BLaER1 treated with 17β-estradiol and CSF1 and Interleukin-3, amounts not matched to agents 10 nM and 100 nM (cell line): ENCODE data around the gene RASL11A.
"Not testable (repeated sequence)": the region's sequence is repeated elsewhere in the genome, so short reads cannot be mapped to it uniquely, and the experiment has no call there.

Experiments used
- H3K27ac ChIP-seq, 11 experiments: shearing (Covaris generic); formaldehyde crosslinking; 2 replicates each; pipeline ENCODE4 v1.8.1; 2022
- H3K27me3 ChIP-seq, 11 experiments: shearing (Covaris generic); formaldehyde crosslinking; 2 replicates each; pipeline ENCODE4 v1.8.1; 2022
- H3K36me3 ChIP-seq, 11 experiments: shearing (Covaris generic); formaldehyde crosslinking; 2 replicates each; pipeline ENCODE4 v1.8.1; 2022
- H3K4me1 ChIP-seq, 10 experiments: shearing (Covaris generic); formaldehyde crosslinking; 2 replicates each; pipeline ENCODE4 v1.8.1; 2022
- H3K4me2 ChIP-seq, 11 experiments: shearing (Covaris generic); formaldehyde crosslinking; 2 replicates each; pipeline ENCODE4 v1.8.1; 2022
- H3K4me3 ChIP-seq, 10 experiments: shearing (Covaris generic); formaldehyde crosslinking; 2 replicates each; pipeline ENCODE4 v1.8.1; 2022
- H3K9ac ChIP-seq, 11 experiments: shearing (Covaris generic); formaldehyde crosslinking; 2 replicates each; pipeline ENCODE4 v1.8.1; 2022
- H3K9me3 ChIP-seq, 11 experiments: shearing (Covaris generic); formaldehyde crosslinking; replicated peaks in 1 of 11; 2 replicates each; pipeline ENCODE4 v1.8.1; 2022
- H4K20me1 ChIP-seq, 11 experiments: shearing (Covaris generic); formaldehyde crosslinking; 2 replicates each; pipeline ENCODE4 v1.8.1; 2022
- Cebpa-rat ChIP-seq, 11 experiments: shearing (Covaris generic); IDR thresholded peaks; 2 replicates each; pipeline ENCODE4 v1.8.1; 2022

RASL11A gene

GRCh38 chr13:27270594-27271520 is at the start of gene RASL11A:
TSS of gene RASL11A (plus strand) at chr13:27270830. CDS start at chr13:27270945, 115 bp downstream.
- peaks cover 0 to 15% (median 7%) of the 10 kb centered on the region in 11 experiments; a peak in 8 of 22 replicates for H3K27me3 ChIP-seq
- peak within 1 kb of the TSS; percentile 77 to 97 (median 92) for H3K4me2 ChIP-seq
- peaks cover 0 to 5% (median 0%) of the 10 kb centered on the region in 11 experiments; a peak in 2 of 22 replicates for H4K20me1 ChIP-seq
- H3K36me3 ChIP-seq: peaks cover 0 to 3% (median 0%) of the 10 kb centered on the region in 11 experiments; a peak in 1 of 22 replicates
- peak within 1 kb of the TSS in 10 of 11 experiments; percentile 20 to 73 (median 48); a peak in 16 of 22 replicates for H3K27ac ChIP-seq
- TF ChIP-seq Cebpa-rat (IDR thresholded peaks at IDR 0.05): no peak
- peak within 1 kb of the TSS; percentile 65 to 84 (median 78) for H3K9ac ChIP-seq
- H3K4me1 ChIP-seq: peaks cover 0 to 32% (median 8%) of the 10 kb centered on the region in 10 experiments; a peak in 13 of 20 replicates
- no peaks in the 10 kb centered on the region for H3K9me3 ChIP-seq
- H3K4me3 ChIP-seq: peak within 1 kb of the TSS; percentile 63 to 86 (median 77)

- H3K4me3 ChIP-seq, H3K4me2 ChIP-seq, H3K27me3 ChIP-seq, H3K27ac ChIP-seq, H3K36me3 ChIP-seq, H4K20me1 ChIP-seq, H3K9ac ChIP-seq: not testable (repeated sequence)
- Histone ChIP-seq H3K9me3 (peaks cover 4 to 23% (median 18%) of the 10 kb centered on the region in 11 experiments; a peak in 20 of 22 replicates), H3K4me1 (peaks cover 2 to 28% (median 8%) of the 10 kb centered on the region in 10 experiments; a peak in 16 of 20 replicates)
Observed at GRCh38 chr13:27222100-27222499, 48.5 kb upstream of the RASL11A start.

- H3K27ac ChIP-seq: no peak overlapping the region
- peak overlapping the region in 7 of 11 experiments; percentile 1 to 45 (median 28); a peak in 11 of 22 replicates for H3K4me2 ChIP-seq
- H3K4me3 ChIP-seq: no peak overlapping the region
- no peak overlapping the region for H3K9ac ChIP-seq
- no peaks in the 10 kb centered on the region for H3K27me3 ChIP-seq
- no peak for TF ChIP-seq Cebpa-rat (IDR thresholded peaks at IDR 0.05)
- H3K4me1 ChIP-seq: peaks cover 0 to 10% (median 6%) of the 10 kb centered on the region in 10 experiments; a peak in 9 of 20 replicates
- H3K9me3 ChIP-seq: peaks cover 0 to 22% (median 7%) of the 10 kb centered on the region in 11 experiments; a peak in 17 of 22 replicates
- no peaks in the 10 kb centered on the region for H3K36me3 ChIP-seq
- no peaks in the 10 kb centered on the region for H4K20me1 ChIP-seq
Observed at GRCh38 chr13:27226991-27227390, 43.6 kb upstream of the RASL11A start.

- Histone ChIP-seq H3K9ac (no peak overlapping the region), H4K20me1 (no peaks in the 10 kb centered on the region), H3K4me3 (no peak overlapping the region), H3K4me1 (peaks cover 0 to 10% (median 6%) of the 10 kb centered on the region in 10 experiments; a peak in 9 of 20 replicates), H3K4me2 (peak overlapping the region in 1 of 11 experiments; percentile 27; a peak in 1 of 22 replicates), H3K27me3 (no peaks in the 10 kb centered on the region), H3K36me3 (peaks cover 0 to 4% (median 0%) of the 10 kb centered on the region in 11 experiments; a peak in 1 of 22 replicates), H3K9me3 (peaks cover 0 to 33% (median 12%) of the 10 kb centered on the region in 11 experiments; a peak in 19 of 22 replicates), H3K27ac (no peak overlapping the region)
- TF ChIP-seq Cebpa-rat (IDR thresholded peaks at IDR 0.05): no peak
Observed at GRCh38 chr13:27228131-27228530, 42.5 kb upstream of the RASL11A start.

GRCh38 chr13:27229642-27230041 is 41.0 kb upstream of the RASL11A start:
- no peak for TF ChIP-seq Cebpa-rat (IDR thresholded peaks at IDR 0.05)
- Histone ChIP-seq H3K27ac (no peak overlapping the region), H4K20me1 (no peaks in the 10 kb centered on the region), H3K9ac (no peak overlapping the region), H3K27me3 (no peaks in the 10 kb centered on the region), H3K4me2 (no peak overlapping the region), H3K4me3 (no peak overlapping the region), H3K36me3 (peaks cover 0 to 6% (median 0%) of the 10 kb centered on the region in 11 experiments; a peak in 1 of 22 replicates), H3K9me3 (peaks cover 0 to 34% (median 13%) of the 10 kb centered on the region in 11 experiments; a peak in 19 of 22 replicates), H3K4me1 (peaks cover 0 to 10% (median 6%) of the 10 kb centered on the region in 10 experiments; a peak in 9 of 20 replicates)

- H3K9me3 ChIP-seq: peaks cover 0 to 24% (median 9%) of the 10 kb centered on the region in 11 experiments; a peak in 19 of 22 replicates
- H3K4me2 ChIP-seq: no peak overlapping the region
- TF ChIP-seq Cebpa-rat (IDR thresholded peaks at IDR 0.05): peak in 1 of 11 experiments; percentile 59; a peak in 1 of 22 replicates
- no peaks in the 10 kb centered on the region for H4K20me1 ChIP-seq
- no peaks in the 10 kb centered on the region for H3K27me3 ChIP-seq
- H3K4me3 ChIP-seq: no peak overlapping the region
- H3K9ac ChIP-seq: no peak overlapping the region
- H3K27ac ChIP-seq: no peak overlapping the region
- peaks cover 0 to 6% (median 0%) of the 10 kb centered on the region in 11 experiments; a peak in 1 of 22 replicates for H3K36me3 ChIP-seq
- H3K4me1 ChIP-seq: no peaks in the 10 kb centered on the region
Observed at GRCh38 chr13:27233964-27234363, 36.7 kb upstream of the RASL11A start.

- Histone ChIP-seq H3K9ac (no peak overlapping the region), H3K9me3 (peaks cover 0 to 17% (median 9%) of the 10 kb centered on the region in 11 experiments; a peak in 19 of 22 replicates), H3K4me1 (no peaks in the 10 kb centered on the region), H4K20me1 (no peaks in the 10 kb centered on the region), H3K27me3 (no peaks in the 10 kb centered on the region), H3K27ac (no peak overlapping the region), H3K36me3 (peaks cover 0 to 6% (median 0%) of the 10 kb centered on the region in 11 experiments; a peak in 1 of 22 replicates), H3K4me3 (no peak overlapping the region), H3K4me2 (no peak overlapping the region)
- no peak for TF ChIP-seq Cebpa-rat (IDR thresholded peaks at IDR 0.05)
Observed at GRCh38 chr13:27236478-27236877, 34.2 kb upstream of the RASL11A start.

- TF ChIP-seq Cebpa-rat (IDR thresholded peaks at IDR 0.05): no peak
- no peaks in the 10 kb centered on the region for H3K9me3 ChIP-seq
- no peak overlapping the region for H3K27ac ChIP-seq
- H3K4me2 ChIP-seq: no peak overlapping the region
- H3K27me3 ChIP-seq: no peaks in the 10 kb centered on the region
- H3K36me3 ChIP-seq: peaks cover 0 to 9% (median 0%) of the 10 kb centered on the region in 11 experiments; a peak in 2 of 22 replicates
- no peak overlapping the region for H3K4me3 ChIP-seq
- H3K9ac ChIP-seq: no peak overlapping the region
- no peaks in the 10 kb centered on the region for H3K4me1 ChIP-seq
- no peaks in the 10 kb centered on the region for H4K20me1 ChIP-seq
Observed at GRCh38 chr13:27242702-27243101, 27.9 kb upstream of the RASL11A start.

GRCh38 chr13:27245610-27246009 is 25.0 kb upstream of the RASL11A start:
- Histone ChIP-seq H3K27ac (no peak overlapping the region), H3K4me3 (no peak overlapping the region), H3K9me3 (no peaks in the 10 kb centered on the region), H3K4me2 (no peak overlapping the region), H3K36me3 (peaks cover 0 to 9% (median 0%) of the 10 kb centered on the region in 11 experiments; a peak in 2 of 22 replicates), H3K9ac (no peak overlapping the region), H3K4me1 (peaks cover 0 to 11% (median 8%) of the 10 kb centered on the region in 10 experiments; a peak in 14 of 20 replicates), H4K20me1 (no peaks in the 10 kb centered on the region), H3K27me3 (no peaks in the 10 kb centered on the region)
- no peak for TF ChIP-seq Cebpa-rat (IDR thresholded peaks at IDR 0.05)
